KBM-7 (cell line): ENCODE measurements around the gene KY.
A peak's percentile ranks its signal among the peaks of the same experiment; 100 is the strongest.
"Not testable (repeated sequence)": the region's sequence is repeated elsewhere in the genome, so short reads cannot be mapped to it uniquely, and the experiment has no call there.

Experiments
- DNase-seq: peaks from one replicate; pipeline ENCODE4 v3.0.0-alpha.2; 2015
- in situ Hi-C: fragments of 300-500 bp; cut with MboI; formaldehyde crosslinking; loops from 2 replicates; pipeline ENCODE4 v1.14.3; 2020; ENCODE audit warnings: low sequenced_read_pairs, low pct_unique_long_range_greater_than_20kb, mixed read lengths

Gene KY

DNA sequence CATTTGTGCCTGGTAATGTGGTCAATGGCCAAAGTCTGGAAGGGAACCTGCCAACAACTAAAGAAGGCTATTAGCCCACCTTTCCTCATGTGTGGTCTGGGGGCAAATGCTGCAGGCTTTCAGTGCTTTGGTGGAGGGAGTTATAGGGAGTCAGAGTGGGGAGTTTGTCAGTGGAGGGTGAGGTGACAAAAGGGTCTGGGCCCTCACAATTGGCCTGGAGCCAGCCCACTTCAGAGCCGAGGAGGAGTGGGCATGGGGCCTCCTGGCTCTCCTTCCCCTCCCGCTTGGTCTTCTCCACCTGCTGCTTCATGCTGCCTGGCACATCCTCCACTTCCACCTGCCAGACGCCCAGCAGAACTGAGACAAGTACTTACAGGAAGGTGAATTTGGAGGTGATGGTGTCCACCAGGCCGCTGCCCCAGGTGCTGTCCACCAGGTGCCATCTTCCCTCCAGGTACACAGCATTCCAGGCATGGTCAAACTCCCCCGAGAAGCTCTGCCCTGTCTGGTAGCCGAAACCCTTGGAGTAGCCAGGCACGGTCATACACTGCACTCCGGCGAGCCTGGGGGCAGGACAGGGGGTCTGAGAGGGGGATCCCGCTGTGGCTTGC lies 40.9 kb downstream of the KY start:
- no peak for DNase-seq
- in situ Hi-C loops, result no loop called here

DNA sequence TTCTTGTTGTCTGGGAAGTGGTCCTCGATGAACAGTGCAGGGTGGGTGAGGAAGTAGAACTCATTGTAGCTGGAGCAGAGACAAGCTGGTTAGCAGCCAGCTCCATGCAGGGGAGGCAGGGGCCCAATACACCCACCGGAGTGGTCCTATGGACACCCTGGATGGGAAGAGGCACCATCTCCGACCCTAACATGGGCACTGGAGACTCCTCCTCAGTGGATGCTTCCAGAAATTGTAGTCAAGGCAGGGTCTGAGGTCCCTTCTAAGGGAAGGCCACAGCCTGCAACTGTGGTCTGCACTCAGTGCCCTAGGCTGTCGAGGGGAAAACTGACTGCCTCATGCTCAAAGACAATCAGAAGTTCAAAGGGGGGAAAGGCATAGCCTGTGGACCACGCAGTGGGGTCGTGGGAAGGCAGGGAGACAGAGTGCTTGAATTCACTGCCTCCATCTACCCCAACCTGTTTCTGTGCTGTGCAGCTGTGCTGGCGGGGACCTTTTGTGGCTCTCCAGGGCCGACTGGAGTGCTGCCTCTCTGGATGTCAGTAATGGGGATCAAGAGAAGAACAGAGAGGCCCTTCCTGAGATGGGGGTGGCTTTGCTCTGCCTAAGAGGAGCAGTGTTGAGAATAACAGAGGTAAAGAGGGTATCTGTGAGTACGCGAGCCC lies 41.9 kb downstream of the KY start:
- in situ Hi-C loops, result no loop called here
- no peak for DNase-seq

DNA sequence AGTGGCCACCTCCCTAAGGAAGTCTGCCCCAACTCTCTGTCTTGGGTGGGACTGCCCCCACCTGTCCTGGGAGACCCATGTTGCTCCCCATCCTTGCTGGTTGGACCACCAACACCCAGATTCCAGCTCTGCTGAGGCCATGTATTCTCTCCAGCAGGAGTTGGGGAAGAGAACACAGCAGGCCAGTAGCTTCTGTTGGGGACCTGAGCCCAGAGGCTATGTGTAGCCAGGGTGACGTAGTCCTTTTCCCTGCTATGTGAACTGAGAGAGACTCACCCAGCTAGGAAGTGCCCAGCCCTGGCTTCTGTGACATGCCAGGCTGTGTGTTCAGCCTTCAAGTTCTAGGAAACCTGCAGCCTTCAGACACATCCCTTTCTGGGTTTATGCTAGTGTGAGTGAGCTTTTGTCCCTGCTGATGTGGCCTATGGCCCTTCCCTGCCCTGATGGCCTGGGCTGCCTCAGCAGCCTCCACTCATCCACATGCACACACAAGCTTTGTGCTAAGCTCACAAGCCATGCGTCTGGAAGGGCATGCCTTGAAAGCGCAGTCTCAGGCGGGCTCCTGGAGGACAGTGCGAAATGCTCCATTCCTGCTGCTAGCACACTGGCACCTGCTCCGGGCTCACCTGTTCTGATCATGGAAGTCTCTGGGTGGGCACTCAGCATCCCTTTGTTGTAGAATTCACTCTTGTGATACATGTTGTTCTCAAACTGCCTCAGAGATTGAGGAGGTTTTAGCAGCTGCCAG lies 42.6 kb downstream of the KY start:
- in situ Hi-C loops, result no loop called here
- DNase-seq, result no peak

DNA sequence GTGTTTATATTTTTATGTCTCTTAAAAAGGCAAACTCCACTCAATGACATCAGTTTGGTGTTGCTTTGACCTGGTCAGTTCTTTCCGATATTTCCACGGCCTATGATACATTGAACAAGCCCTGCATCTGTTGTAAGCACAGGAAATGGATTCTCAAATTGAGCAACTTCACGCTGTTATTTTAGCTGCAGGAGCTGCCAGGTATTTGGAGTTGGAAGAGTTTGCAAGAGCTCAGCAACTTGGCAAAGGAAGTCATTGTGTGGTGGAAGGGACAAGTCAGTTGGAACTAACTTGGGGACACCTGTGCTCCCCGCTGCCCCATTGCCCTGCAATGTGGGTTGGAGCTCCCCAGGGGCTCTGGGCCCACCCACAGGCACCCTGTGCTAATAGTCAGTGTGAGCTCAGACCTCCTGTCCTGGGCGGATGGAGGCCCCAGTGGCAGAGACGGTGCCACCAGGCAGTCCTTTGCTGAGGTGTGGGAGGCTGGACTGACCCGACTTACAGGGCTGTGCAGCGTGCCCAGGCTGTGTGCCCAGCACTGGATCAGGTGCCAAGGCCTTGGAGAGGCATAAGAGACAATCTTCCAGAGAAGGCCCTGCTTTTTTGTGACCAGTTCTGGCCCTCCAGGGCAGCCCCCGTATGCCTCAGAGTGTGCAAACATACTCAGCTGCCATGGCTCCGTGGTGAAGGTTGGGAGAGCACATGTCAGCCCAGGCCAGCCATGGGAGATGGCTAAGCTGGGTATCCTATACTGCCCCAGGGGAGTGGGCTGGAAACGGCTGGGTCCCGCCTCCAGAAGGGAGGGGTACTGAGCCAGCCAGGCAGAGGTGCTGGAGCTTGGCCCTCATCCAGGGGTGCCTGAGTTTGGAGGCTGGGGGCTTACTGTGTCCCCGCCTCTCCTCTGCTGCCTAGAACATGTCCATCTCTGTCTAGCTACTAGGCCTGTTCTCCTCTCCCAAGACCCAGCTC lies 43.5 kb downstream of the KY start:
- in situ Hi-C loops, result no loop called here
- no peak for DNase-seq

DNA sequence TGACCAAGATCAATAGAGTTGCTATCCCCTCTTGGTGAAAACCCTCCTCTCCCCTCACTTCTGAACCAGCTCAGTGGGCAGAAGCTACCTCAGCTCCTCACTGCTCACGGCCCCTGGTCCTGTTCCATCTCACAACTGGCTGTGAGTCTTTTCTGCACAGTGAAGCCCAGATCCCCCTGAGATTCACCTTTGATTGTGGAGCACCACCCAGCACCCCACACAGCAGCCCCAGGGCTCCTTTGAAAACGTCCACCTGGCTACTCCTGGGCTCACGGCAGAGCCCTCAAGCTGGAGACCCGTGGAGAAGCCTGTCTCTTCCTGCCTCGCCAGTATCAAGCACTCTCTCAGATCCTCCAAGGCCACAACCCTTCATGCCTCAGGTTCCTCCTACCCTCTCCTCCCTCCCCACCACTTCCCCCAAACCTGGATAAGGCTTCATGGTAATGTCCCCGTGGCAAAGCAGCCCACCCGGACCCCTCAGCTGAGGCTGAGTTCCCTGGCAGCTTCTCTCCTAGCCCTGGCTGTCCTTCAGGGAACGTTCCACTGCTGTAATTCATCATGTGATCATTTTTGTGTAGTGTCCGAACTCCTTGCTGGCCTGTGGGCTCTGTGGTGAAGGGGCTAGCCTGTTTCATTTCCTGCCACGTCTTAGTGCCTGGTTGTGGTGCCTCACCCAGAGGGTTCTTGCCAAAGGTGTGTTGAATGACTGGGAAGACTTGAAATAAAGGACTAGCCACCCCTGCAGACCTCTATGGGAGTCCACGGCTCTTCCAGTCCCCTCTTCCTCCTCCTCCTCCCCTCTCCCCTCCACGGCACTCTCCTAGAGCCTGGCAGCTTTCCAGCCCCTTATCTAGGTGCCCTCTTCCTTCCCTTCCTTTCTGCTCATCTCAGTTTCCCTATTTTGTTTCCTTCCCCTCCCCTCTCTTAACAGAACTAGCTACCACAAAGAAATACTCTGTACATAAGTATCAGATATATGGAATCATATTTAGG lies 44.5 kb downstream of the KY start:
- in situ Hi-C loops, result no loop called here
- DNase-seq, result peak; percentile 84

DNA sequence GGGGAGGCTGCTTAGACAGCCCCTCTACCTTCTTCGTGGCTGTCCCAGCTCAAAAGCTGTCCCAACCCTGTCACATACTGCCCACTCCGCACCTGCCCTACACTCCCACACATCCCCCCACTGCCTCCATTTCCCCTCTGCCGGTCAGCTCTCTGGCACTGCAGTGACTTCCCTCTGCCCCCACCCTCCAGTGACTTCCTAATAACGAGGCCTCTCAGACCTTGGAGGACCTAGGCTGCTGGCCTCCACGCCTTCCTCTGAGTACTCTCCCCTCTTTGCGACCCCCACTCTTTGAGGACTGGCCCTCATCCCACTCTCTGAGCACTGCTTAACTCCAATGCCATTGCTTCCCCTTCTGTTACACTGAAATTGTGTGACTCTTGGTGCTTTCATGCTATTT lies 45.3 kb downstream of the KY start:
- in situ Hi-C loops, result no loop called here
- DNase-seq, result no peak

DNA sequence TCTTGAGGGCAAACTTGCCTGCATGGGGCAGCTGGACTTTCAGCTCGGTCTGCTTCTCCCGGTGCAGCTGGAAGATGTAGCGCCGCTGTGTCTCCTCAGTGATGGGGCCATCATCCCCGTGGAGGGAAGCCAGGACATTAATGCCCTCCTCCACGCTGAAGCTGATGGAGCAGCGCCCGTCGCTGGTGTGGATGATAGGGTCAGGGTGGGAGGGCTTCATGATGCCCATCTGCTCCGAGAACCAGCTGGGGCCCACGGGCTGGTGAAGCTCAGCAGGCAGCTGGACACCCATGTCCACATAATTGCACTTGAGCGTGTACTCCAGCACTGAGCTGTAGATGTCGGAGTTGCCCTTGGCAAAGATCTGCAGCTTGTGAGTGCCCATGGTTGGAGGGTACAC lies 46.9 kb downstream of the KY start:
- no peak for DNase-seq
- in situ Hi-C loops, result no loop called here

DNA sequence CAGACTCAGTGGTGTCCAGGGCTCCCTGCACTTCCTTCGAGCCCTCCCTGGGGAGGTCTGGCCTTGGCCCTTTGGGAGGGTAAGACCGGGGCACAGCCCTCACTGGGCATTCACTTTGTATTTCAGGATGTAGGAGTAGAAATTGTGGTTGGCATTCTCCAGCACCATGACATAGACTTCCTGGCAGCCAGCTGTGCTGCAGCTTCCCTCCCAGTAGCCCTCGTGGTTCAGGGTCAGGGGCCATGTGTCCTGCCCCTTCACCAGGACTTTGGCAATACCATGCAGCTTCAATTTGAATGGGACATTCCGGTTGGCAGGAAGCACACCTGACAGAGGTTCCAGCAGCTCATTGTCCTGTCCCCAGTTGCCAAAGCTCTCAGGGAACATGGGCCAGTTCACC lies 47.3 kb downstream of the KY start:
- no peak for DNase-seq
- in situ Hi-C loops, result no loop called here

DNA sequence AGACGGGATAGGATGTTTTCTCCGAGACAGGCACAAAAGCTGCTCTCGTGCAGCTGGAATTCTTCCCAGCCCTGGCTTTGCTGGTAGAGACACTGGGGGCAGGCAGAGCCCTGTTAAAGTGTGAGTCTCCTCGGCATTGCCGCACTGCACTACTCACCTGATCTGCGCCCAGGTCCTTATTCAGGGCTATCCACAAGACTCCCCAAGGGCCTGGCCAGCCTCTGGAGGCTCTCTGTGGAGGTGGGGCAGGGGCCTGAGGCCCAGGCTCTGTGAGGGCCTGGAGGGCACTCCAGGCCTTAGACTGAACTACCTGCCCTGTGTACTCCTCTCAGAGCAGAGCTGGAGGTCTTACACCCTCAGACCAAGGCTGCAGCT lies 48.4 kb downstream of the KY start:
- DNase-seq, result no peak
- in situ Hi-C loops, result no loop called here

DNA sequence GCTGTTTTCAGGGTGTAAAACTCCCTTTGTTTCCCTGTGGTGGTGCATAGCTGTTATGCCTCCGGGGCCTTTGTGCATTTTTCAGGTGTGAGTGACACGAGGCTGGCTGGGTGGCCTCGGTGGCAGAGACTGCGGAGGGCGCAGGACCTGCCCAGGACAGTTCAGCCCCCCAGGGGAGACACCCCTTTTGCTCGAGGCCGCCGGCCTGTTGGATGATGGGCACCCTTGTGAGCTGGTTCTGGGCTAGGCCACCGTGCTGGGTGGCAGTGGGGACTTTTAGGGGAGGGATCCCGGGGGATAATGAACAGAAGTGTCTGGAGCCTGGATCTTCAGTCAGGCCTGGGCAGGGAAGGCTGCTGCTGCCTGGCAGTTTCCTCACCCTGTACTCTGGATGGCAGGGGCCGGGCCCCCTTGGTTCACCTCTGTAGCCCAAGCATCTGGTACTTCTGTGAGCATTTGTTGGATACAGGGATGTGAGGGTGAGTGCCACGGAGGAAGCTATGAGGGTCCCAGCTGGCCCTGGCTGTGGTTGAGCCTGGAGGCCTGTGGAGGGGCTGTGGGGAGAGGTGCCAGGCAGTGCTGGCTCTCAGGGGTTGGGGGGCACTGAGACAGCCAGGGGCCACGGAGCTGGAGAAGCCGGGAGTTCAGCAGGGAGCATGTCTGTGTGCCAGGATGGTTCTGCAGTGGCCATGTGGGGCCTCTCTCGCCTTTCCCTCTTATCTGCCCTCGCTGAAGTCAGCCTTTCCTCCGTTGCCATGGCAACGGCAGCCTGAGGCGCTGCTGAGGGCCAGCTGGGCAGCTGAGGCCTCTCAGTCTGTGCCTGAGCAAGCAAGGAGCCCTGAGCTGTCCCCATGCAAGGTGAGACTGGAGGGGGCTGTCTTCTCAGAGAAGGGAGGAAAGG lies 49.0 kb downstream of the KY start:
- DNase-seq, result no peak
- in situ Hi-C loops, result no loop called here

DNA sequence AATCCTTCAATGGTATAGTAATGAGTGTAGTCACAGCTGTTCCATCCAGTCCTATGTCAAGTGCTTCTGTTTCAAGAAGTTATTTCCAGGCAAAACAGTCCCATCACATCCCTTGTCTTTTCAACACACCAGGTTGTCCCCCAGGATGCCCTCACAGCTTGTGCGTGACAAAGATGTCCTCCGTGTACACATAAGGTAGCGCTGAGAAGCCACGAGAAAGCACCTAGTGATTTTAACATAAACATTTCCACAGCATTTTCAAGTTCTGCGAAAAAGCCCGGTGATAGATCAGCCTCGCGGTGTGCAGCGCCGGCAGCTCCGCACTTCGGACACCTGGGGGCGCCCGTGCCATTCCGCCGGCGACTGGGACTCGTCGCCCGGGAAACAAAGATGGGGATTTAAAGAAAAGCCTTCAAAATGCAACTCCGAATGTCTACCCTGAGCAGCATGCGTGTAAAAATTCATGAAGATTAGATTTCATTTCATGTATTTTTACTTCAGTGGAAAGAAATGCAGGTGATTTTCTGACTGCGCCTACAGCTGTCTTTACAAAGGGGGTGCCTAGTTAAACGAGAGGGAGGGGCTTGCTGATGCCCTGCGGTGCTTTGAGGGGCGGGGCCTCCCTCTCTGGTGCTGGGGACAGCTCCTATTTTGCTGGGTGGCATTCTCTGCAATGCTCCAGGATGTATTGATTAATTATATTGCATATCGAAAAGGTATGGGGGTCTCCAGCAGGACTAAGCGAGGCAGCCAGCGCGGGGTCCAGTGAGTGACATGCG lies 49.9 kb downstream of the KY start:
- DNase-seq, result peak; percentile 81
- in situ Hi-C loops, result no loop called here

DNA sequence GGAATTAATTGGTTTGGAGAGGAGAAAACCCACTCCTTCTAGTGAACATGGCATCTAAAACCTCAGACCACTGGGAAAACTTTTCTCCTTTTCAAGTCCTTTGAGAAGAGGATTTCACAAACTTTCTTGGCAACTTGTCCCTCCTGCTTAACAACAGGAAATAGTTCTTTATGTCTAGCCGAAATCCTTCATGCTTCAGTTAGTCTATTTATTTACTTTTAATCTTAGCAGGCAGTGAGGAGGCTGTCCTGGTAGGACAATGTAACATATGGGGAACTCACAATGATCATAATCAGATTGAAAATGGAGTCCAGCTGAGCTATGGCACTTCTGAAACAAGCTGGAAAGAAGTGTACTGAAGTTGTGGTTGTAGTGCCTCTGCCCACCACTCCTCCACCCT lies 50.6 kb downstream of the KY start:
- in situ Hi-C loops, result no loop called here

DNA sequence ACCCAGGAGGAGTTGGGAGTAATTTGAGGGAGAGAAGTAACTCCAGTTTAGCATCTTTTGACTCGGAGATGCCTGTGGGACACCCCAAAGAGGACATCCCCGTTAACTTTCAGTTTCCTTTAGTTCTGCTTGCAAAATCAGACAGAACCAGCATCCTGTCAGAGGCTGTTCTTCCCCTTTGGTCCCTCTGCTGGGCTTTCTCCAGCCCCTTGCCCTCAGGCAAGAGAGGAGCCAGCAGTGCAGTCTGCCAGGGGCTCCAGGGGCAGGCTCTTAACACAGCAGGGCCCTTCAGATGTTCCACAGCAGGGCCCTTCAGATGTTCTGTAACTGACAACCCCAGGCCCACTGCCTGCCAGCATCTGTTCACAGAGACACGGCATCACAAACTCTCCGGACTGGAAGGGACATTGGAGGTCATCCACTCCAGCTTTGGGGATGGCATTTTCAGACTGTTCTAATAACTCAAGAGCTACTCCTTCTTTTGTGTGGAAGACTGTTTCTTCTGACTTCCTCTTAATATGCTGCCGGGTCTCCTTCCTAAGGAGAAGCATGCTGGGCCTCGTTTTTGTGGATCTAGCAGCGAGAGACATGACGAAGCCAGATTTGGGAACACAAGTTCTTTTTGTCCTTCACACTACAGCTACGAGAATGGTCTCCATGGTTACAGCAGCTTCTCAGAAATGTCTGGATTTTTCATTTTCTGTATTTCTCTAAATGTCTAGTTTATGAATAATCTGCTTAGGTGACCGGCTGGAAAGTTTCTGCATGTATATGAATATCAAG lies 51.9 kb downstream of the KY start:
- in situ Hi-C loops, result no loop called here
- no peak for DNase-seq

More for the DNA sequence above, 50.6 kb downstream of the KY start:
- DNase-seq, result peak; percentile 28

DNA sequence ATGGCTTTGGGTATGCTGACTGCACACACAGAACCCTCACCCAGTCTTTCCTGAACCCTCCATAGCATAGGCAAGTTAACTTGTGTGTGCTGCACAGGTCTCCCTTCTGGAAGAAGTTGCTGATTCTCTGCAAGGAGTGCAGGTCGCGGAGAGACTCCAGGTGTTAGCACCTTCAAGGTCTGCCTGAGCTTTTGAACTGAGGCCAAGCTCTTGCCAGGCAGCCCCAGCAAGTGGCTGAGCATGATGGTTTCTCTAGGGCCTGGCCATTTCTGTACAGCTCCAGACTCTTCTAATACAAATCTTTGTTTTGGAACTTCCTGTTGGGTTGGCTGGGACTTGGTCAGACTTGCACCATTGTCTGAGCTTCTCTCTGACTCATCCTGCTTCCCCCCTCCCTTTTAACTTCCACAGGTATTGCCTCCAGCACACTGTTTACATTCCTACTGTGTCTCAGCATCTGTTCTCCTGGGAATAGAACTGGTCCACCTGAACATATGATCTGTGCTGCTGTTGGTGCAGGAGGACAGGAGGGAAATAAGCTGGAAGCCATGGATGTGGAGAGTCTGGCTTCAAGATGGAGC lies 53.3 kb downstream of the KY start:
- in situ Hi-C loops, result no loop called here
- no peak for DNase-seq

DNA sequence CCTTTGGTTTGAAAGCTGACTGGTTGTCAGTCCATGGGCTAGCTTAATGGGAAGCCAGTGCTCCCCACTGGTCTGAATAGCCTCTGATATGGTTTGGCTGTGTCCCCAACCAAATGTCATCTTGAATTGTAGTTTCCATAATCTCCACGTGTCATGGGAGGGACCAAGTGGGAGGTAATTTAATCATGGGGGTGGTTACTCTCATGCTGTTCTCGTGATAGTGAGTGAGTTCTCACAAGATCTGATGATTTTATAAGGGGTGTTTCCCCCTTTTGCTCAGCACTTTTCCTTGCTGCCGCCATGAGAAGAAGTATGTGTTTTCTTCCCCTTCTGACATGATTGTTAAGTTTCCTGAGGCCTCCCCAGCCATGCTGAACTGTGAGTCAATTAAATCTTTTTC lies 55.8 kb downstream of the KY start:
- in situ Hi-C loops, DNase-seq: not testable (repeated sequence)

DNA sequence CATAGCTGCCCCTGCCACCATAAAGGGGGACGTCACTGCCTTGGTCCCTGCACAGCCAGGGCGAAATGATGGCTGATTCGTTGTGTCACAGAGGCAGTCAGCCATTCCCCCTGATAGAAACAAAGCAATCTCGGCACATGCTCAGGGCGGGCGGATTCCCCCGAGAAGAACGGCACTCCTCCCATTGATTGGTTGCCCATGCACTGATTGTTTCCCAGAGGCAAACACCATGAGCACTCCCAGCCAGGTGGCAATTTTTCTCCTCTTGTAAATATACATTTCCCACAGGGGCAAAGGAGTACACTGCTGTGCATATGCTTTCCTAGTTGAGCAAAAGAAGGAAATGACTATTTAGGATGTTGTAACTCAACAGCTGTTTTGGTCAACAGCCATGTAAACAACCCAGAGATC lies 56.5 kb downstream of the KY start:
- in situ Hi-C loops, result no loop called here
- no peak for DNase-seq
